GM18505 (cell line): ENCODE data around the gene HCST.

ENCODE experiments used
- ATAC-seq: cut with Tn5 transposase; IDR thresholded peaks from one replicate; pipeline ENCODE4 v1.9.1; 2021; ENCODE audit not compliant: unreplicated experiment
- POLR2A ChIP-seq: IDR thresholded peaks from 4 replicates; pipeline ENCODE4 v1.6.1; 2011; ENCODE audit warnings: borderline replicate concordance; ENCODE audit not compliant: insufficient read depth, insufficient read length; ENCODE audit errors: extremely low read depth

The HCST gene

GRCh38 chr19:35940078-35940775, 37.9 kb downstream of the HCST start:
- TF ChIP-seq POLR2A = no peak
- no peak for ATAC-seq

GRCh38 chr19:35940839-35941238, 38.5 kb downstream of the HCST start:
- TF ChIP-seq POLR2A = no peak
- no peak for ATAC-seq

DNA sequence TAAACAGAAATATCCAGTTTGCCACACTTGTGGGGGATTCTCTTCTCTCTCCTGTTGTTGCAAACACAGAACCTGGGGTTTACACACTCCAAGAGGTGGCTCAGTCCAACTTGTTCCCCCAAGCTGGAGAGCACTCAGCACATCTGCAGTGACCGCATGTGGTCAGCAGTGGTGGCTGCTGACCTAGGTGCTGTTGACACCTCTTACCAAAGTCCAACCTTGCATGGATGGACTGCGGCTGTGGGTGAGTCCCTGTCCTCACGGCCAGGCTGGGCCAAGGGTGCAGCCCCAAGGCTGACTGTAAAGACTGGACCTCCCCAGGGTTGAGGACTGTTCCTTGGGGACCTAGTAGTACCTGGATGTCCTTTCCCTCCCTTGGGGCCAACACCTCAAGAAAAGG, 39.9 kb downstream of the HCST start:
- no peak for ATAC-seq
- no peak for TF ChIP-seq POLR2A

DNA sequence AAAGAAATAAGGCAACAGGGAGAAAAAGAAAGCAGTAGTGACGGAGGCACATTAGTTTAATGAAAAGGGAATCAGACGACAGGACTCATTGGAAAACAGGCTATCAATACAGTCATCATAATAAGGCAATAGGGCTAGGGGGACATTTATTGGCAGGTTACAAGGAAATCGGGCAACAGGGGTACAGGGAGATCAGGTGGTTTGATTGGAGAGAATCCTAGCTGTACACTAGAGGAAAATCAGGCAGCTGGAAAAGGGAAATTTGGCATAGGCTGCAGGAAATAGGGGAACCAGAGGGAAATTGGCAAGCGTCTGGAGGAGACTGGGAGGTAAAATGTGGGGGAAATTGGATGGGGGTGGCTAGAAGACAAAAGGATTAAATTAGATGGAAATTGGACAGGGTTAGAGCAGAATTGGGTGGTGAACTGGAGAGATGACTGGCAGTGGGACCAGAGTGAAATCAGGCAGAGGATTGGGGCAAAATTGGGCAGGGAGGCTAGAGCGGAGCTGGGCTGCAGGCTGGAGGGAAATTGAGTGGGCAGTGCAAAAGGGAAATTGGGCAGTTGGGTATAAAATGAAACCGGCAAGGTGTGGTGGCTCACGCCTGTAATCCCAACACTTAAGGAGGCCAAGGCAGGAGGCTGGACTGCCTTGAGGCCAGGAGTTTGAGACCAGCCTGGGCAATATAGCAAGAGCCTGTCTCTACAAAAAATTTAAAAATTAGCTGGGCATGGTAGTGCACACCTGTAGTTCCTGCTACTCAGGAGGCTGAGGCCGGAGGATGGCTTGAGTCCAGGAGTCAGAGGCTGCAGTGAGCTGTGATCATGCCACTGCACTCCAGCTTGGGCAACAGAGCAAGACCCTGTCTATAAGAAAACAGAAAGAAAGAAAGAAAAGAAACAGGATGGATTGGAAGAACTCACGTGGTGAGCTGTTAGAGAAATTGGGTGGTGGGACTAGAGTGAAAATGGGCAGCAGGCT, 41.3 kb downstream of the HCST start:
- ATAC-seq = no peak
- no peak for TF ChIP-seq POLR2A

GRCh38 chr19:35944556-35944955, 42.2 kb downstream of the HCST start:
- ATAC-seq = no peak
- TF ChIP-seq POLR2A = no peak

GRCh38 chr19:35945121-35945790, 42.9 kb downstream of the HCST start:
- no peak for ATAC-seq
- no peak for TF ChIP-seq POLR2A

- ATAC-seq = no peak
- no peak for TF ChIP-seq POLR2A
Measured at GRCh38 chr19:35946203-35946602, 43.9 kb downstream of the HCST start.

GRCh38 chr19:35949131-35949530, 46.8 kb downstream of the HCST start:
- TF ChIP-seq POLR2A = no peak
- ATAC-seq = no peak
